GM23338 (cell line): ENCODE measurements around the gene CCNT2. TPM values are rescaled to one million over a fixed set of nuclear protein-coding genes. Genes with fewer than 3 reads are reported as not detected.

ENCODE experiments used
- ATAC-seq: fragments of 200-7000 bp; cut with Tn5 transposase; 3 replicates; pipeline ENCODE4 v1.9.1; 2020
- DNase-seq: peaks from one replicate; pipeline ENCODE4 v3.0.0-alpha.2; 2015; ENCODE audit warnings: low spot score
- H2AFZ ChIP-seq: fragments of 200-600 bp; sonication (generic); 2 replicates; pipeline ENCODE4 v1.8.0; 2016; ENCODE audit warnings: antibody characterized with exemption, mild to moderate bottlenecking, moderate library complexity
- H3F3A ChIP-seq: fragments of 200-600 bp; sonication (generic); replicated peaks from 2 replicates; pipeline ENCODE4 v1.8.0; 2017; ENCODE audit warnings: antibody characterized with exemption, mixed run types, low read depth
- H3K27ac ChIP-seq: fragments of 200-600 bp; sonication (generic); 2 replicates; pipeline ENCODE4 v1.6.1; 2016; ENCODE audit warnings: low read depth
- H3K27me3 ChIP-seq: fragments of 200-600 bp; sonication (generic); 2 replicates; pipeline ENCODE4 v1.8.0; 2016; ENCODE audit warnings: mild to moderate bottlenecking, mixed run types, moderate library complexity; ENCODE audit not compliant: insufficient read depth
- H3K36me3 ChIP-seq: fragments of 200-600 bp; sonication (generic); 2 replicates; pipeline ENCODE4 v1.8.0; 2016; ENCODE audit warnings: mild to moderate bottlenecking; ENCODE audit not compliant: insufficient read depth
- H3K4me1 ChIP-seq: fragments of 200-600 bp; sonication (generic); 2 replicates; pipeline ENCODE4 v1.8.0; 2016; ENCODE audit warnings: mild to moderate bottlenecking, moderate library complexity; ENCODE audit not compliant: insufficient read depth
- H3K4me2 ChIP-seq: fragments of 200-600 bp; sonication (generic); 2 replicates; pipeline ENCODE4 v1.7.1; 2017; ENCODE audit warnings: mixed run types
- H3K4me3 ChIP-seq: fragments of 200-600 bp; sonication (generic); 2 replicates; pipeline ENCODE4 v1.6.1; 2016; ENCODE audit warnings: mixed run types
- H3K79me2 ChIP-seq: fragments of 200-600 bp; sonication (generic); replicated peaks from 2 replicates; pipeline ENCODE4 v1.8.0; 2017; ENCODE audit warnings: mild to moderate bottlenecking; ENCODE audit not compliant: insufficient read depth
- H3K9me2 ChIP-seq: fragments of 200-600 bp; sonication (generic); 2 replicates; pipeline ENCODE4 v1.8.0; 2017; ENCODE audit not compliant: insufficient read depth
- H4K20me1 ChIP-seq: fragments of 200-600 bp; sonication (generic); replicated peaks from 2 replicates; pipeline ENCODE4 v1.8.0; 2017; ENCODE audit warnings: mild to moderate bottlenecking; ENCODE audit not compliant: insufficient read depth
- H3K27ac Mint-ChIP-seq: 2 replicates; pipeline ENCODE4 v1.8.0; 2020; ENCODE audit warnings: inconsistent platforms, mild to moderate bottlenecking, moderate library complexity, mixed read lengths
- H3K27me3 Mint-ChIP-seq: 3 replicates; pipeline ENCODE4 v1.8.0; 2022; ENCODE audit warnings: low read depth, mild to moderate bottlenecking, moderate library complexity, mixed read lengths, inconsistent platforms; ENCODE audit not compliant: insufficient read depth, poor library complexity
- H3K36me3 Mint-ChIP-seq: 3 replicates; pipeline ENCODE4 v1.8.0; 2021; ENCODE audit warnings: low read depth, mild to moderate bottlenecking, inconsistent platforms, moderate library complexity, mixed read lengths
- H3K4me1 Mint-ChIP-seq: 3 replicates; pipeline ENCODE4 v1.8.0; 2020; ENCODE audit warnings: mild to moderate bottlenecking, inconsistent platforms, mixed read lengths
- H3K4me3 Mint-ChIP-seq: 3 replicates; pipeline ENCODE4 v1.8.0; 2021; ENCODE audit warnings: moderate library complexity, mild to moderate bottlenecking, inconsistent platforms, mixed read lengths
- H3K9me3 Mint-ChIP-seq: 3 replicates; pipeline ENCODE4 v1.8.0; 2020; ENCODE audit warnings: moderate library complexity, mild to moderate bottlenecking, inconsistent platforms, mixed read lengths
- CREB1 ChIP-seq: fragments of 250-450 bp; sonication (Bioruptor Pico); IDR thresholded peaks from 2 replicates; pipeline ENCODE4 v1.5.0; 2020; ENCODE audit warnings: low read depth, mild to moderate bottlenecking, moderate library complexity
- ETS1 ChIP-seq: IDR thresholded peaks from 2 replicates; pipeline ENCODE4 v1.6.1; 2016; ENCODE audit warnings: antibody characterized with exemption
- EZH2 ChIP-seq: fragments of 200-600 bp; sonication (generic); IDR thresholded peaks from one replicate; pipeline ENCODE4 v1.8.0; 2017; ENCODE audit warnings: antibody characterized with exemption, mild to moderate bottlenecking, low read depth; ENCODE audit not compliant: unreplicated experiment
- POLR2AphosphoS5 ChIP-seq: IDR thresholded peaks from 2 replicates; pipeline ENCODE4 v1.6.1; 2016; ENCODE audit warnings: antibody characterized with exemption, low read depth
- REST ChIP-seq: IDR thresholded peaks from one replicate; pipeline ENCODE4 v1.6.1; 2018; ENCODE audit warnings: antibody characterized with exemption; ENCODE audit not compliant: unreplicated experiment
- STAT1 ChIP-seq: IDR thresholded peaks from one replicate; pipeline ENCODE4 v1.6.1; 2016; ENCODE audit warnings: antibody characterized with exemption; ENCODE audit not compliant: unreplicated experiment
- ZNF114 ChIP-seq: fragments of 250-450 bp; sonication (Bioruptor Pico); IDR thresholded peaks from 2 replicates; pipeline ENCODE4 v1.5.0; 2020; ENCODE audit warnings: mild to moderate bottlenecking, moderate library complexity
- ZNF331 ChIP-seq: fragments of 250-450 bp; sonication (Bioruptor Pico); IDR thresholded peaks from 2 replicates; pipeline ENCODE4 v1.5.0; 2020; ENCODE audit warnings: low read depth, mild to moderate bottlenecking, moderate library complexity
- ZNF462 ChIP-seq: fragments of 250-450 bp; sonication (Bioruptor Pico); IDR thresholded peaks from 2 replicates; pipeline ENCODE4 v1.5.0; 2020; ENCODE audit warnings: mild to moderate bottlenecking, moderate library complexity
- polyA plus RNA-seq: library from polyadenylated mRNA; unstranded; fragments of >200 nt; fragmentation: Nextera tagmentation; extraction: Ambion mirVana; gene quantifications from 2 replicates; pipeline ENCODE4 v1.2.1, GENCODE V29; 2016
- total RNA-seq: library from RNA; depleted of rRNA; stranded (reverse); fragments of >200 nt; shearing (Covaris generic); gene quantifications from 2 replicates; pipeline ENCODE4 v1.2.3, GENCODE V29; 2014

CCNT2 gene
- total and polyA plus RNA-seq, 2 experiments from 2014 or later: 22.5 to 46.5 TPM

GRCh38 chr2:134911400-134911785 is 7.2 kb upstream of the CCNT2 start (continued):
- TF ChIP-seq REST: no peak
- TF ChIP-seq EZH2: no peak
- TF ChIP-seq ZNF331: no peak
- no peak for TF ChIP-seq ZNF114 (CRISPR knock-in tag)
- TF ChIP-seq CREB1 (CRISPR knock-in tag): no peak
- TF ChIP-seq ETS1: no peak
- TF ChIP-seq STAT1: no peak

GRCh38 chr2:134912361-134912760 is 6.3 kb upstream of the CCNT2 start:
- TF ChIP-seq POLR2AphosphoS5: no peak
- Histone ChIP-seq H3K9me2 (0 out of 2 replicates have a peak, but pooled peaks cover 6% of the 10 kb centered on the region), H4K20me1 (no peaks in the 10 kb centered on the region), H3F3A (no peaks in the 10 kb centered on the region; the same call in 1 of the 2 replicates), H3K4me2 (no peak overlapping the region), H3K36me3 (no peaks in the 10 kb centered on the region), H3K4me3 (no peak overlapping the region), H3K4me1 (peaks cover 4% of the 10 kb centered on the region; the same call in 1 of the 2 replicates), H2AFZ (no peak overlapping the region), H3K79me2 (0 out of 2 replicates have a peak, but pooled peaks cover 3% of the 10 kb centered on the region), H3K27me3 (no peaks in the 10 kb centered on the region), H3K27ac (no peak overlapping the region)
- Mint-ChIP-seq H3K36me3 (no peaks in the 10 kb centered on the region), H3K4me3 (no peak overlapping the region), H3K9me3 (peaks cover 14% of the 10 kb centered on the region; the same call in 2 of the 3 replicates), H3K27ac (no peak overlapping the region), H3K4me1 (peaks cover 3% of the 10 kb centered on the region; the same call in 1 of the 3 replicates), H3K27me3 (no peaks in the 10 kb centered on the region)
- DNase-seq (no peak), ATAC-seq (no peak)

- Histone ChIP-seq H3K9me2 (no peaks in the 10 kb centered on the region), H2AFZ (peak overlapping the region; percentile 97), H3K4me1 (peaks cover 26% of the 10 kb centered on the region), H3K27me3 (no peaks in the 10 kb centered on the region), H3K4me3 (peak overlapping the region; percentile 91), H3K4me2 (peak overlapping the region; percentile 91), H4K20me1 (peaks cover 27% of the 10 kb centered on the region), H3K79me2 (peaks cover 40% of the 10 kb centered on the region), H3K27ac (peak overlapping the region; percentile 99), H3K36me3 (no peaks in the 10 kb centered on the region), H3F3A (peaks cover 5% of the 10 kb centered on the region)
- Mint-ChIP-seq H3K36me3 (peaks cover 13% of the 10 kb centered on the region; the same call in 2 of the 3 replicates), H3K4me1 (peaks cover 12% of the 10 kb centered on the region), H3K9me3 (peaks cover 10% of the 10 kb centered on the region), H3K27me3 (peaks cover 14% of the 10 kb centered on the region), H3K4me3 (peak overlapping the region; percentile 95), H3K27ac (peak overlapping the region; percentile 98)
- ATAC-seq (no peak), DNase-seq (peak; percentile 12)
- TF ChIP-seq ZNF462 (CRISPR knock-in tag): no peak
Observed at GRCh38 chr2:134917360-134917865, 1.2 kb upstream of the CCNT2 start.
